Measurements from ENCODE around the gene SCGB1A1.
"Not testable (repeated sequence)": the region's sequence is repeated elsewhere in the genome, so short reads cannot be mapped to it uniquely, and the experiment has no call there.

SCGB1A1 gene

GRCh38 chr11:62380821-62381245, 38.0 kb upstream of the SCGB1A1 start:
- CTCF ChIA-PET; H3K27ac ChIP-seq; POLR2A ChIA-PET (ENCODE audit: low non-redundant PET): not testable (repeated sequence)
- TF ChIP-seq CTCF (conservative IDR thresholded peaks at IDR 0.05; ENCODE audit: low read depth): peak; percentile 82
- DNase-seq (ENCODE audit: low spot score): peak; percentile 56

- no peak for TF ChIP-seq CTCF (conservative IDR thresholded peaks at IDR 0.05; ENCODE audit: low read depth)
- ChIA-PET CTCF (no interaction called here), POLR2A (ENCODE audit: low non-redundant PET) (interaction anchor here (0.6 kb wide), 1 partner anchor 162 kb away, joined by 3 read pairs; no protein-coding TSS in a partner anchor)
- no peak overlapping the region for H3K27ac ChIP-seq
- no peak for DNase-seq (ENCODE audit: low spot score)
Observed at GRCh38 chr11:62383822-62384221, 35.0 kb upstream of the SCGB1A1 start.

- CTCF ChIA-PET; DNase-seq (ENCODE audit: low spot score); POLR2A ChIA-PET (ENCODE audit: low non-redundant PET); H3K27ac ChIP-seq: not testable (repeated sequence)
Observed at GRCh38 chr11:62386083-62386482, 32.8 kb upstream of the SCGB1A1 start.

GRCh38 chr11:62387381-62387780, 31.5 kb upstream of the SCGB1A1 start:
- no peak for TF ChIP-seq CTCF (conservative IDR thresholded peaks at IDR 0.05; ENCODE audit: low read depth)
- no peak for DNase-seq (ENCODE audit: low spot score)
- ChIA-PET CTCF (no interaction called here), POLR2A (ENCODE audit: low non-redundant PET) (no interaction called here)
- no peak overlapping the region for H3K27ac ChIP-seq

- ChIA-PET CTCF (interaction anchor here (0.5 to 1.0 kb wide), 3 partner anchors 172 to 1326 kb away, joined by 3 to 6 read pairs (median 4); no protein-coding TSS in a partner anchor), POLR2A (ENCODE audit: low non-redundant PET) (no interaction called here)
- no peak for DNase-seq (ENCODE audit: low spot score)
- no peak for TF ChIP-seq CTCF (conservative IDR thresholded peaks at IDR 0.05; ENCODE audit: low read depth)
- no peak overlapping the region for H3K27ac ChIP-seq
Observed at GRCh38 chr11:62388999-62389398, 29.8 kb upstream of the SCGB1A1 start.

GRCh38 chr11:62390237-62390636, 28.6 kb upstream of the SCGB1A1 start:
- CTCF ChIA-PET: interaction anchor here (0.8 to 1.4 kb wide), 3 partner anchors 35 to 397 kb away, joined by 3 read pairs; partner anchors contain the start of gene TMEM179B
- DNase-seq (ENCODE audit: low spot score): no peak
- POLR2A ChIA-PET (ENCODE audit: low non-redundant PET): interaction anchor here (0.5 to 0.6 kb wide), 2 partner anchors 35 to 152 kb away, joined by 3 to 6 read pairs; no protein-coding TSS in a partner anchor
- no peak overlapping the region for H3K27ac ChIP-seq
- no peak for TF ChIP-seq CTCF (conservative IDR thresholded peaks at IDR 0.05; ENCODE audit: low read depth)

- no peak for TF ChIP-seq CTCF (conservative IDR thresholded peaks at IDR 0.05; ENCODE audit: low read depth)
- CTCF ChIA-PET: interaction anchor here (0.8 to 1.4 kb wide), 3 partner anchors 34 to 396 kb away, joined by 3 read pairs; partner anchors contain the start of gene TMEM179B
- H3K27ac ChIP-seq: no peak overlapping the region
- POLR2A ChIA-PET (ENCODE audit: low non-redundant PET): interaction anchor here (0.5 to 0.6 kb wide), 2 partner anchors 34 to 152 kb away, joined by 3 to 6 read pairs; no protein-coding TSS in a partner anchor
- no peak for DNase-seq (ENCODE audit: low spot score)
Observed at GRCh38 chr11:62390722-62391121, 28.1 kb upstream of the SCGB1A1 start.
